AG09309 (cell line): ENCODE results near the gene CBR1.
"Not testable (repeated sequence)": the region's sequence is repeated elsewhere in the genome, so short reads cannot be mapped to it uniquely, and the experiment has no call there.

Experiments
- DNase-seq: peaks from one replicate; pipeline ENCODE4 v3.0.0-alpha.2; 2010; ENCODE audit warnings: low read depth
- H3K4me3 ChIP-seq: 2 replicates; pipeline ENCODE4 v1.5.1; 2011; ENCODE audit warnings: mild to moderate bottlenecking, low read depth, low read length, moderate library complexity; ENCODE audit not compliant: control insufficient read depth
- CTCF ChIP-seq: IDR thresholded peaks from 2 replicates; pipeline ENCODE4 v1.5.1; 2011; ENCODE audit warnings: mild to moderate bottlenecking, low read depth, low read length, inconsistent platforms; ENCODE audit not compliant: insufficient read depth, control insufficient read depth; ENCODE audit errors: missing control alignments

The CBR1 gene

GRCh38 chr21:36070999-36071398, 1.2 kb downstream of the CBR1 start:
- TF ChIP-seq CTCF = no peak
- DNase-seq = no peak
- H3K4me3 ChIP-seq = peak overlapping the region; percentile 4; the same call in 1 of the 2 replicates

GRCh38 chr21:36072453-36073162, 2.8 kb downstream of the CBR1 start:
- DNase-seq = no peak
- TF ChIP-seq CTCF = no peak
- H3K4me3 ChIP-seq = no peak overlapping the region

- TF ChIP-seq CTCF = no peak
- no peak for DNase-seq
- no peak overlapping the region for H3K4me3 ChIP-seq
Observed at GRCh38 chr21:36073181-36073580, 3.4 kb downstream of the CBR1 start.

GRCh38 chr21:36073911-36074310, 4.1 kb downstream of the CBR1 start:
- not testable (repeated sequence) for DNase-seq, H3K4me3 ChIP-seq

GRCh38 chr21:36075171-36075570, 5.3 kb downstream of the CBR1 start:
- no peak overlapping the region for H3K4me3 ChIP-seq
- TF ChIP-seq CTCF = no peak
- no peak for DNase-seq

DNA sequence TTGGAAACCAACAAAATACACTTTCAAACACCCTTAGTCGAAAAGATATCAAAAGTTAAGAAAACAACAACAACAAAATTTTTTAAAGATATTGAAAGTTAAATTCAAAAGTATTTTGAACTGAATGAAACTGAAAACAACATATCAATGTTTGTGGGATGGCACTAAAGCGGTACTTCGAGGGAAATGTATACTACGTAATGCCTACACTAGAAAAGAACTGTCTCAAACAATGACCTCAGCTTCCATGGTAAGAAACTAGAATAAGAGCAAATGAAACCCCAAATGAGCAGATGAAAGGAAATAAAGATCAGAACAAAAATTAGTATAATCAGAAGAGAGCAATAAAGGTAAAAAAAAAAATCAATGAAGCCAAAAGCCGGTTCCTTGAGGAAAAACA, 6.1 kb downstream of the CBR1 start:
- H3K4me3 ChIP-seq = no peak overlapping the region
- TF ChIP-seq CTCF = no peak
- no peak for DNase-seq

DNA sequence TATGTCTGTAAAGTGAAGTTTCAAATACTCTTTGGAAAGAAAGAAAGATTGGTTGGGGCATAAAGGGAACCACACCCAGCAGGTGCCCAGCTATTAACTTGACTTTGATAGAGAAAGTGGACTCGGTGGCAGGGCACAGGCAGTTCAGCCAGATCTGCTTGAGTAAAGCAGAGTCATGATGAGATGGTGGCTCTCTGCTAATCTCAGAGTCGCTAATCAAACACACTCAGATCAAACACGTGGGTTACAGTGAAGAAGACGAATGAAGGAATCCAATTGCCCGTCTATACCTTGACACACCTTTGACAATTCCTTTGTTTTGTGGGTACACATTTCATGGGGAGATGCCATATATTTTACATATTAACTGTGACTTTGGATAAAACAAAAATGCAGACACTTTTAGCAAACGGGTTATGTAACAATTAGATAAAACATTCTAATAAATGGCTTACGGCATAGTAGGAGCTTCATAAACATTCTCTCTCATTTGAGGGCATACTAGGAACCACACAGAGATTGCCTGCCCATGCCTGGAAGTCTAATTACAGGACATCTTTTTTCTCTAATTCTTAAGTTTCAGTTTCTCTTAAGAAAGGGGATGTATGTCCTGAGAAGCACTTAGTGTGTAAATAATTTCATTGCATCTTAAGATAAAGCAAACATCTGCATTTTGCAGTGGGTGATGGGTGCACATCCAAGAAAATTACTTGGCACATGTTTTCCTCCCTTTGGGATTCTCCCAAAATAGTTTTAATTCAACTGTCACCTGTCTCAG, 7.2 kb downstream of the CBR1 start:
- no peak for DNase-seq
- TF ChIP-seq CTCF = no peak
- H3K4me3 ChIP-seq = no peak overlapping the region
